K562 (cell line): ENCODE measurements around the gene CACNG1. TPM values are rescaled to one million over a fixed set of nuclear protein-coding genes. Genes with fewer than 3 reads are reported as not detected.

Experiments
- E2F5 ChIP-seq: sonication (generic); formaldehyde crosslinking; IDR thresholded peaks from 2 replicates; pipeline ENCODE4 v1.8.0; 2022; ENCODE audit warnings: mild to moderate bottlenecking, missing genetic modification reagents
- FOXA3 ChIP-seq, 2 experiments: fragments of 450-650 bp in 1 of 2; sonication (generic) in 1 of 2; formaldehyde crosslinking; IDR thresholded peaks in 1 of 2; conservative IDR thresholded peaks in 1 of 2; 2 replicates each; pipeline versions ENCODE4 v1.4.0 to v1.8.0; 2020 to 2022; ENCODE audit warnings: mild to moderate bottlenecking in 2 of 2, missing genetic modification reagents in 1 of 2
- HIVEP1 ChIP-seq: fragments of 250-450 bp; sonication (Bioruptor Pico); IDR thresholded peaks from 2 replicates; pipeline ENCODE4 v1.4.0; 2020; ENCODE audit warnings: mild to moderate bottlenecking
- NCOA1 ChIP-seq: fragments of 450-650 bp; IDR thresholded peaks from 2 replicates; pipeline ENCODE4 v1.6.1; 2016; ENCODE audit warnings: low read depth
- PYGO2 ChIP-seq: fragments of 450-650 bp; IDR thresholded peaks from 2 replicates; pipeline ENCODE4 v1.6.1; 2016; ENCODE audit warnings: mild to moderate bottlenecking, missing genetic modification characterization, moderate library complexity, missing compliant biosample characterization
- SMARCB1 ChIP-seq: IDR thresholded peaks from 2 replicates; pipeline ENCODE4 v1.6.1; 2011; ENCODE audit warnings: improper control_type of control experiment, low read depth; ENCODE audit not compliant: insufficient read length
- SRSF3 ChIP-seq: fragments of 200-400 bp; formaldehyde crosslinking; IDR thresholded peaks from 2 replicates; pipeline ENCODE4 v1.6.1; 2016; ENCODE audit warnings: mild to moderate bottlenecking, low read length, moderate library complexity; ENCODE audit not compliant: insufficient read depth
- TAF7 ChIP-seq: fragments of 450-650 bp; IDR thresholded peaks from 2 replicates; pipeline ENCODE4 v1.6.1; 2016; ENCODE audit warnings: missing genetic modification characterization, missing compliant biosample characterization
- ZBTB5 ChIP-seq: fragments of 450-650 bp; IDR thresholded peaks from 2 replicates; pipeline ENCODE4 v1.6.1; 2017; ENCODE audit warnings: antibody characterized with exemption
- ZC3H4 ChIP-seq: sonication (generic); formaldehyde crosslinking; IDR thresholded peaks from 2 replicates; pipeline ENCODE4 v1.9.0; 2021; ENCODE audit warnings: missing genetic modification reagents, borderline replicate concordance
- polyA plus RNA-seq, 8 experiments: library from polyadenylated mRNA; depleted of rRNA in 4 of 8; stranded (reverse) in 5 of 8; unstranded in 3 of 8; fragments of >200 nt; fragmentation: Nextera tagmentation in 2 of 8; fragmentation: Illumina TruSeq in 1 of 8; extraction: Ambion mirVana in 2 of 8; extraction: Trizol in 1 of 8; gene quantifications; 2 replicates each; pipeline versions ENCODE4 v1.2.1 to v1.2.3, GENCODE V29; 2011 to 2014; ENCODE audit warnings: inconsistent platforms in 1 of 8, missing spikeins in 1 of 8
- total RNA-seq, 7 experiments: library from RNA; depleted of rRNA in 6 of 7; stranded (reverse); fragments of >200 nt in 6 of 7; fragmentation: Illumina TruSeq in 2 of 7; extraction: Trizol in 2 of 7; gene quantifications; 2 replicates each; pipeline versions ENCODE4 v1.2.1 to v1.2.3, GENCODE V29; 2011 to 2021; ENCODE audit warnings: low replicate concordance in 1 of 7

Gene CACNG1
- total and polyA plus RNA-seq, 9 of the 15 experiments (the other 6 are each of a cell fraction or from before 2014, with no cell fraction given), result not detected

- TF ChIP-seq PYGO2 (tag) (no peak), TAF7 (tag) (no peak), E2F5 (no peak), ZBTB5 (no peak), NCOA1 (no peak), ZC3H4 (CRISPR knock-in tag) (no peak), HIVEP1 (CRISPR knock-in tag) (no peak), SRSF3 (no peak), SMARCB1 (no peak), FOXA3 (CRISPR knock-in tag; conservative IDR thresholded peaks at IDR 0.05 in 1 of 2, IDR thresholded peaks at IDR 0.05 in 1 of 2) (no peak)
- TF ChIP-seq, all 486 proteins: peak for 0
Measured at GRCh38 chr17:67088639-67089038, 44.3 kb downstream of the CACNG1 start (continued).
